ENCODE results near the gene OPCML.

GRCh38 chr11:133012803-133013202, 519.5 kb downstream of the OPCML start:
- TF ChIP-seq, protein P1, sequence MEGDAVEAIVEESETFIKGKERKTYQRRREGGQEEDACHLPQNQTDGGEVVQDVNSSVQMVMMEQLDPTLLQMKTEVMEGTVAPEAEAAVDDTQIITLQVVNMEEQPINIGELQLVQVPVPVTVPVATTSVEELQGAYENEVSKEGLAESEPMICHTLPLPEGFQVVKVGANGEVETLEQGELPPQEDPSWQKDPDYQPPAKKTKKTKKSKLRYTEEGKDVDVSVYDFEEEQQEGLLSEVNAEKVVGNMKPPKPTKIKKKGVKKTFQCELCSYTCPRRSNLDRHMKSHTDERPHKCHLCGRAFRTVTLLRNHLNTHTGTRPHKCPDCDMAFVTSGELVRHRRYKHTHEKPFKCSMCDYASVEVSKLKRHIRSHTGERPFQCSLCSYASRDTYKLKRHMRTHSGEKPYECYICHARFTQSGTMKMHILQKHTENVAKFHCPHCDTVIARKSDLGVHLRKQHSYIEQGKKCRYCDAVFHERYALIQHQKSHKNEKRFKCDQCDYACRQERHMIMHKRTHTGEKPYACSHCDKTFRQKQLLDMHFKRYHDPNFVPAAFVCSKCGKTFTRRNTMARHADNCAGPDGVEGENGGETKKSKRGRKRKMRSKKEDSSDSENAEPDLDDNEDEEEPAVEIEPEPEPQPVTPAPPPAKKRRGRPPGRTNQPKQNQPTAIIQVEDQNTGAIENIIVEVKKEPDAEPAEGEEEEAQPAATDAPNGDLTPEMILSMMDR (IDR thresholded peaks at IDR 0.05) = no peak
- TF ChIP-seq EP300 (IDR thresholded peaks at IDR 0.05) (no peak), POLR2AphosphoS5 (IDR thresholded peaks at IDR 0.05) (no peak), POLR2A (IDR thresholded peaks at IDR 0.05; ENCODE audit: low read depth) (no peak)

Data from esophagus muscularis mucosa (tissue), 4 donors.